ENCODE results near the gene FIGNL1. TPM values are rescaled to one million over a fixed set of nuclear protein-coding genes. Genes with fewer than 3 reads are reported as not detected.

FIGNL1 gene
- total RNA-seq, 1 donor from 2014 or later, result 10.0 TPM

DNA sequence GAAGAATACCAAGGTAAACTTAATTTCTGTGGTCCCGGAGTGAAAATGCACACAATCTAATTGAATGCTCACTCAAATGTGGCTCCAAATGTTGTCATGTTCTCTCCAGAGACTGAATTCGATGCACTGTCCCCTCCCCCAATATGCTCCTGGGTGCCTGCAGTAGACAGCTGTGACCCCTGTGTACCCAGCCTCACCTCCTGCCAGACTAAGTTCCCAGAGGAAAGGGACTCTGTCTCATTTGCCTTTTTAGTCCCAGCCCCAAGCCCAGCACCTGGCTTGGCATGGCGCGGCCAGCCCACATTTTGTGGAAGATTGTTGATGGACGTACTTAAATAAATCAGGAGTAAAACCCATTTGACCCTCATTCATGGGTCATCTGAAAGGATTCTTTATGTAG is 21.8 kb upstream of the FIGNL1 start:
- no peak overlapping the region for H3K27ac Mint-ChIP-seq (ENCODE audit: unreplicated experiment)

DNA sequence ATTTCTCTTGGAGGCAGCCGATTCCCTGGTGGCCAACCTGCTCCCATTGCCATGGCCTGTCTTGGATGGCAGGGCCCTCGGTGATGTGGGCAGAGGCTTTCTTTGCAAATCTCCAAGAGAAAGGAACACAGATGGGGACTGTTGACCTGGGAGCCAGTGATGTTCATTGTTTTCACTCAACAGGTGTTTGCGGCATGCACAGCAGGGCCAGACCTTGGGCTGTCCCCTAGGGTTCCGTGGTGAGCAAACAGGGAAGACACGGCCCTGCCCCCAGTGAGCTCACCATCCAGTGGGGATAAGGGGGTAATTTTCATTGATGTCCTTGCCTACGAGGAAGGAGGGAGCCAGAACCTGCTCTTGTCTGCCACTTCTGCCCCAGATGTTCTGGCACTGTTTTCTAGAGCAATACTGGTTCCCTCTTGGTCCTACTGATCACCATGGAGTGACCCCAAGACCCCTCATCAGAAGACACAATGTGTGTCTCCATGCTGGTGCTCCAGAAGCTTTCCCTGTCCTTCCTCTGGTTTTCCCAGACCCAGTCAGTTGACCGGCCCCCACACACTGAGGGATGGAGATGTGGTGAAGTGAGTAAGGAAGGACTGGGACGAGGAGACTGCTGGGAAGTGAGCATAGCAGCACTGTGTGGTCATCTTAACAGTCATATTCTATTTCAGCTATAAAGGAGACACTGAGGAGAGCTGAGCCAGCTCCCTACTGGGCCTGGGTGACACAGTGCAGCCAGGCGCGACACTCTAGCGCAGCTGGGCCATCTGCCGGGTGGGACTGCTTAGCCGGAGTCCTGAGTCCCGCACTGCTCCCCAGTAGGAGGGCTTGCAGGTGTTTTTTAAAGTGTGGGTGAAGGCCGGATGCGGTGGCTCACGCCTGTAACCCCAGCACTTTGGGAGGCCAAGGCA is 20.4 kb upstream of the FIGNL1 start:
- H2AFZ ChIP-seq (ENCODE audit: low read depth, low read length), result no peak overlapping the region
- H3K9ac ChIP-seq (ENCODE audit: low read length), result no peak overlapping the region
- TF ChIP-seq EZH2 (IDR thresholded peaks at IDR 0.05; ENCODE audit: insufficient read depth, low read length) (no peak), CTCF (IDR thresholded peaks at IDR 0.05; ENCODE audit: insufficient read depth, low read depth, low read length) (no peak)
- H3K4me3 Mint-ChIP-seq (ENCODE audit: unreplicated experiment), result no peak overlapping the region
- peaks cover 6% of the 10 kb centered on the region for H3K4me1 Mint-ChIP-seq (ENCODE audit: low read depth, unreplicated experiment)
- H3K36me3 Mint-ChIP-seq (ENCODE audit: low read depth, unreplicated experiment), result no peaks in the 10 kb centered on the region
- no peaks in the 10 kb centered on the region for H3K4me1 ChIP-seq (ENCODE audit: insufficient read depth, low read length)
- H3K27ac ChIP-seq (ENCODE audit: low read depth, low read length), result no peak overlapping the region
- H3K9me3 ChIP-seq (ENCODE audit: insufficient read depth, low read depth, low read length), result no peaks in the 10 kb centered on the region
- H3K27me3 Mint-ChIP-seq (ENCODE audit: low read depth, unreplicated experiment), result peaks cover 42% of the 10 kb centered on the region
- DNase-seq (ENCODE audit: low read depth) (no peak), FAIRE-seq (no peak)
- H3K27me3 ChIP-seq (ENCODE audit: insufficient read depth, low read length), result peaks cover 11% of the 10 kb centered on the region
- H3K9me3 Mint-ChIP-seq (ENCODE audit: unreplicated experiment), result no peaks in the 10 kb centered on the region
- no peak overlapping the region for H3K27ac Mint-ChIP-seq (ENCODE audit: unreplicated experiment)
- no peaks in the 10 kb centered on the region for H4K20me1 ChIP-seq (ENCODE audit: insufficient read depth, low read length)
- no peak overlapping the region for H3K4me3 ChIP-seq (ENCODE audit: insufficient read depth, low read depth, low read length)
- no peak overlapping the region for H3K4me2 ChIP-seq (ENCODE audit: low read length)
- no peaks in the 10 kb centered on the region for H3K79me2 ChIP-seq (ENCODE audit: insufficient read depth, low read length)
- H3K36me3 ChIP-seq (ENCODE audit: insufficient read depth, low read length), result no peaks in the 10 kb centered on the region

More for the DNA sequence above, 21.8 kb upstream of the FIGNL1 start:
- DNase-seq (ENCODE audit: low read depth) (no peak), FAIRE-seq (no peak)
- Histone ChIP-seq H3K79me2 (ENCODE audit: insufficient read depth, low read length) (no peaks in the 10 kb centered on the region), H3K9me3 (ENCODE audit: insufficient read depth, low read depth, low read length) (no peaks in the 10 kb centered on the region), H3K36me3 (ENCODE audit: insufficient read depth, low read length) (no peaks in the 10 kb centered on the region), H3K9ac (ENCODE audit: low read length) (no peak overlapping the region), H3K27me3 (ENCODE audit: insufficient read depth, low read length) (peaks cover 9% of the 10 kb centered on the region), H4K20me1 (ENCODE audit: insufficient read depth, low read length) (no peaks in the 10 kb centered on the region), H3K4me3 (ENCODE audit: insufficient read depth, low read depth, low read length) (no peak overlapping the region), H3K27ac (ENCODE audit: low read depth, low read length) (no peak overlapping the region), H3K4me1 (ENCODE audit: insufficient read depth, low read length) (no peaks in the 10 kb centered on the region), H2AFZ (ENCODE audit: low read depth, low read length) (no peak overlapping the region), H3K4me2 (ENCODE audit: low read length) (no peak overlapping the region)
- H3K4me1 Mint-ChIP-seq (ENCODE audit: low read depth, unreplicated experiment), result peaks cover 6% of the 10 kb centered on the region
- peaks cover 41% of the 10 kb centered on the region for H3K27me3 Mint-ChIP-seq (ENCODE audit: low read depth, unreplicated experiment)
- no peaks in the 10 kb centered on the region for H3K36me3 Mint-ChIP-seq (ENCODE audit: low read depth, unreplicated experiment)
- TF ChIP-seq CTCF (IDR thresholded peaks at IDR 0.05; ENCODE audit: insufficient read depth, low read depth, low read length) (no peak), EZH2 (IDR thresholded peaks at IDR 0.05; ENCODE audit: insufficient read depth, low read length) (no peak)
- H3K9me3 Mint-ChIP-seq (ENCODE audit: unreplicated experiment), result no peaks in the 10 kb centered on the region
- H3K4me3 Mint-ChIP-seq (ENCODE audit: unreplicated experiment), result no peak overlapping the region

- no peak overlapping the region for H3K27ac ChIP-seq (ENCODE audit: low read depth, low read length)
These were observed 19.0 kb upstream of the FIGNL1 start for GRCh38 chr7:50469181-50469580.

More at GRCh38 chr7:50469181-50469580, 19.0 kb upstream of the FIGNL1 start:
- Mint-ChIP-seq H3K9me3 (ENCODE audit: unreplicated experiment) (no peaks in the 10 kb centered on the region), H3K27me3 (ENCODE audit: low read depth, unreplicated experiment) (peaks cover 35% of the 10 kb centered on the region), H3K4me3 (ENCODE audit: unreplicated experiment) (no peak overlapping the region), H3K27ac (ENCODE audit: unreplicated experiment) (no peak overlapping the region), H3K36me3 (ENCODE audit: low read depth, unreplicated experiment) (no peaks in the 10 kb centered on the region), H3K4me1 (ENCODE audit: low read depth, unreplicated experiment) (peaks cover 6% of the 10 kb centered on the region)
- Histone ChIP-seq H3K4me2 (ENCODE audit: low read length) (no peak overlapping the region), H4K20me1 (ENCODE audit: insufficient read depth, low read length) (no peaks in the 10 kb centered on the region), H3K79me2 (ENCODE audit: insufficient read depth, low read length) (no peaks in the 10 kb centered on the region), H3K9me3 (ENCODE audit: insufficient read depth, low read depth, low read length) (no peaks in the 10 kb centered on the region), H3K4me3 (ENCODE audit: insufficient read depth, low read depth, low read length) (no peak overlapping the region), H3K9ac (ENCODE audit: low read length) (no peak overlapping the region), H3K27me3 (ENCODE audit: insufficient read depth, low read length) (peaks cover 16% of the 10 kb centered on the region), H3K4me1 (ENCODE audit: insufficient read depth, low read length) (no peaks in the 10 kb centered on the region), H3K36me3 (ENCODE audit: insufficient read depth, low read length) (no peaks in the 10 kb centered on the region), H2AFZ (ENCODE audit: low read depth, low read length) (no peak overlapping the region)
- DNase-seq (ENCODE audit: low read depth) (no peak), FAIRE-seq (no peak)
- TF ChIP-seq CTCF (IDR thresholded peaks at IDR 0.05; ENCODE audit: insufficient read depth, low read depth, low read length), result no peak
- TF ChIP-seq EZH2 (IDR thresholded peaks at IDR 0.05; ENCODE audit: insufficient read depth, low read length), result no peak

Measured in astrocyte (in vitro differentiated cells and primary cell).